SK-N-SH (cell line): Measurements from ENCODE around the gene FAM204A. TPM values are rescaled to one million over a fixed set of nuclear protein-coding genes. Genes with fewer than 3 reads are reported as not detected.

Experiments
- CTCF ChIA-PET: fragments of 300-600, 350-600 bp; formaldehyde crosslinking; extraction: SDS; loops from one replicate; lab custom pipeline; 2021; lab: Yijun Ruan, JAX
- POLR2A ChIA-PET: fragments of 350-600 bp; sonication (Branson Sonifier 250); formaldehyde crosslinking; extraction: SDS; loops from one replicate; lab custom pipeline; 2020; ENCODE audit warnings: antibody characterized with exemption, inconsistent platforms; lab: Yijun Ruan, JAX
- DNase-seq: peaks from one replicate; pipeline ENCODE4 v3.0.0; 2012
- H2AFZ ChIP-seq: fragments of 200-600 bp; sonication (generic); 2 replicates; pipeline ENCODE4 v1.8.1; 2016; ENCODE audit warnings: antibody characterized with exemption, mild to moderate bottlenecking, low read depth
- H3F3A ChIP-seq: fragments of 200-600 bp; sonication (generic); replicated peaks from 2 replicates; pipeline ENCODE3; 2016; ENCODE audit warnings: antibody characterized with exemption, mild to moderate bottlenecking; ENCODE audit not compliant: insufficient read depth
- H3K27ac ChIP-seq, 2 experiments: fragments of 200-500 bp in 1 of 2; fragments of 200-600 bp in 1 of 2; sonication (Bioruptor generic) in 1 of 2; sonication (generic), shearing (Covaris generic) in 1 of 2; 2 replicates each; pipeline versions ENCODE4 v1.5.1 to v1.6.1; 2014 to 2016; ENCODE audit warnings: low read depth in 2 of 2, inconsistent platforms in 1 of 2, low read length in 1 of 2, mild to moderate bottlenecking in 1 of 2, mixed read lengths in 1 of 2
- H3K27me3 ChIP-seq: fragments of 200-600 bp; sonication (generic), shearing (Covaris generic); 2 replicates; pipeline ENCODE4 v1.6.1; 2016; ENCODE audit warnings: mixed run types; ENCODE audit not compliant: insufficient read depth
- H3K36me3 ChIP-seq, 2 experiments: fragments of 200-500 bp in 1 of 2; fragments of 200-600 bp in 1 of 2; sonication (Bioruptor generic) in 1 of 2; sonication (generic) in 1 of 2; replicated peaks in 1 of 2; 2 replicates each; pipeline versions ENCODE3 to v1.5.1; 2014 to 2016; ENCODE audit warnings: low read length in 1 of 2, mild to moderate bottlenecking in 1 of 2; ENCODE audit not compliant: insufficient read depth in 2 of 2, control insufficient read depth in 1 of 2
- H3K4me1 ChIP-seq, 2 experiments: fragments of 200-500 bp in 1 of 2; fragments of 200-600 bp in 1 of 2; sonication (Bioruptor generic) in 1 of 2; sonication (generic), shearing (Covaris generic) in 1 of 2; 2 replicates each; pipeline versions ENCODE4 v1.5.1 to v1.6.1; 2014 to 2016; ENCODE audit warnings: low read depth in 1 of 2, low read length in 1 of 2, mixed run types in 1 of 2; ENCODE audit not compliant: insufficient read depth in 2 of 2, control insufficient read depth in 1 of 2
- H3K4me2 ChIP-seq: fragments of 200-600 bp; sonication (generic), shearing (Covaris generic); 2 replicates; pipeline ENCODE4 v1.6.1; 2017; ENCODE audit warnings: mixed run types
- H3K4me3 ChIP-seq, 2 experiments: fragments of 200-500 bp in 1 of 2; fragments of 200-600 bp in 1 of 2; sonication (Bioruptor generic) in 1 of 2; sonication (generic), shearing (Covaris generic) in 1 of 2; 2 replicates each; pipeline versions ENCODE4 v1.5.1 to v1.8.1; 2014 to 2016; ENCODE audit warnings: low read depth in 2 of 2, inconsistent platforms in 1 of 2, low read length in 1 of 2, mild to moderate bottlenecking in 1 of 2, mixed read lengths in 1 of 2, moderate library complexity in 1 of 2
- H3K79me2 ChIP-seq: fragments of 200-600 bp; sonication (generic); 2 replicates; pipeline ENCODE4 v1.8.1; 2017; ENCODE audit warnings: mild to moderate bottlenecking; ENCODE audit not compliant: insufficient read depth
- H3K9ac ChIP-seq: fragments of 200-600 bp; sonication (generic); 2 replicates; pipeline ENCODE4 v1.6.1; 2017; ENCODE audit warnings: mixed run types
- H3K9me2 ChIP-seq: fragments of 200-600 bp; sonication (generic); 2 replicates; pipeline ENCODE4 v1.6.1; 2017; ENCODE audit warnings: mixed run types
- H3K9me3 ChIP-seq: fragments of 200-600 bp; sonication (generic); 2 replicates; pipeline ENCODE4 v1.6.1; 2017; ENCODE audit warnings: mixed run types, mild to moderate bottlenecking, moderate library complexity
- H4K20me1 ChIP-seq: fragments of 200-600 bp; sonication (generic); 2 replicates; pipeline ENCODE4 v1.6.1; 2017; ENCODE audit warnings: mild to moderate bottlenecking, mixed run types; ENCODE audit not compliant: insufficient read depth
- CHD2 ChIP-seq: fragments of 150-350 bp; IDR thresholded peaks from 2 replicates; pipeline ENCODE4 v1.6.1; 2018; ENCODE audit warnings: low read length; ENCODE audit not compliant: partially characterized antibody
- EP300 ChIP-seq, 2 experiments: IDR thresholded peaks; 2 replicates each; pipeline versions ENCODE4 v1.4.0 to v1.6.1; 2012; ENCODE audit warnings: borderline replicate concordance in 1 of 2, low read depth in 1 of 2, low read length in 1 of 2
- EZH2phosphoT487 ChIP-seq: fragments of 200-600 bp; sonication (generic); IDR thresholded peaks from 2 replicates; pipeline ENCODE4 v1.6.1; 2017; ENCODE audit warnings: low read depth, mixed run types, mild to moderate bottlenecking, antibody characterized with exemption, moderate library complexity, borderline replicate concordance
- FOXM1 ChIP-seq: IDR thresholded peaks from 2 replicates; pipeline ENCODE4 v1.4.0; 2012; ENCODE audit warnings: low read depth, mild to moderate bottlenecking
- JUND ChIP-seq: IDR thresholded peaks from 2 replicates; pipeline ENCODE4 v1.4.0; 2012
- MEF2A ChIP-seq: IDR thresholded peaks from 2 replicates; pipeline ENCODE4 v1.4.0; 2012; ENCODE audit warnings: low read depth, borderline replicate concordance
- MXI1 ChIP-seq: IDR thresholded peaks from 2 replicates; pipeline ENCODE4 v1.6.1; 2012; ENCODE audit warnings: mild to moderate bottlenecking, low read depth, low read length, improper control_type of control experiment
- NFIC ChIP-seq: IDR thresholded peaks from 2 replicates; pipeline ENCODE4 v1.4.0; 2012; ENCODE audit warnings: borderline replicate concordance
- NRF1 ChIP-seq: IDR thresholded peaks from 2 replicates; pipeline ENCODE4 v1.6.1; 2012; ENCODE audit warnings: low read depth, mild to moderate bottlenecking, low read length
- POLR2AphosphoS5 ChIP-seq: IDR thresholded peaks from 2 replicates; pipeline ENCODE4 v1.6.1; 2012; ENCODE audit warnings: low read depth, low read length
- REST ChIP-seq: IDR thresholded peaks from 2 replicates; pipeline ENCODE4 v1.6.1; 2012; ENCODE audit warnings: mild to moderate bottlenecking, low read depth, low read length, moderate library complexity
- RXRA ChIP-seq: IDR thresholded peaks from 2 replicates; pipeline ENCODE4 v1.4.0; 2012; ENCODE audit warnings: low read depth, mild to moderate bottlenecking, borderline replicate concordance
- SIN3A ChIP-seq: IDR thresholded peaks from 2 replicates; pipeline ENCODE4 v1.6.1; 2012; ENCODE audit warnings: low read depth, mild to moderate bottlenecking, low read length, moderate library complexity, borderline replicate concordance
- SMC3 ChIP-seq: IDR thresholded peaks from 2 replicates; pipeline ENCODE4 v1.6.1; 2012; ENCODE audit warnings: low read depth, low read length, improper control_type of control experiment
- TAF1 ChIP-seq: IDR thresholded peaks from 2 replicates; pipeline ENCODE4 v1.6.1; 2012; ENCODE audit warnings: low read depth, mild to moderate bottlenecking, low read length, moderate library complexity, borderline replicate concordance
- USF2 ChIP-seq: fragments of 150-350 bp; IDR thresholded peaks from 2 replicates; pipeline ENCODE4 v1.6.1; 2017; ENCODE audit warnings: antibody characterized with exemption, low read length, low read depth, borderline replicate concordance
- YY1 ChIP-seq: IDR thresholded peaks from 2 replicates; pipeline ENCODE4 v1.4.0; 2012; ENCODE audit warnings: low read depth, mild to moderate bottlenecking
- ZBTB33 ChIP-seq: IDR thresholded peaks from 2 replicates; pipeline ENCODE4 v1.4.0; 2012; ENCODE audit warnings: low read depth, borderline replicate concordance
- WGBS: methylation state at CpG from one replicate; pipeline ENCODE4 v1.1.6; 2017; ENCODE audit warnings: low lambda C conversion rate; 5-methylcytosine and 5-hydroxymethylcytosine counted together
- polyA plus RNA-seq, 3 experiments: library from polyadenylated mRNA; depleted of rRNA; stranded (reverse); fragments of >200 nt; gene quantifications; 2 replicates each; pipeline ENCODE4 v1.2.3, GENCODE V29; 2012

Gene FAM204A
- polyA plus RNA-seq, 1 of the 3 experiments (the other 2 are of a cell fraction): 10.8 TPM

- no peaks in the 10 kb centered on the region; the same call in 1 of the 2 replicates for H3K27me3 ChIP-seq
- H3K9me3 ChIP-seq: no peaks in the 10 kb centered on the region
- no peak overlapping the region for H3K4me2 ChIP-seq
- H4K20me1 ChIP-seq: no peaks in the 10 kb centered on the region
- H2AFZ ChIP-seq: no peak overlapping the region
- POLR2A ChIA-PET: no interaction called here
- no peak overlapping the region for H3K9ac ChIP-seq
- WGBS: 36% methylated on average over 7 of the region's 7 CpGs
- H3K79me2 ChIP-seq: no peaks in the 10 kb centered on the region
- no peak overlapping the region for H3K4me3 ChIP-seq
- no peak for DNase-seq
- CTCF ChIA-PET: interaction anchor here (1.0 to 1.3 kb wide), 4 partner anchors 13 to 717 kb away, joined by 3 to 9 read pairs (median 3); no protein-coding TSS in a partner anchor
- no peaks in the 10 kb centered on the region for H3F3A ChIP-seq
- H3K4me1 ChIP-seq: peaks cover 0 to 22% of the 10 kb centered on the region in 2 experiments; a peak in 2 of 4 replicates
- H3K9me2 ChIP-seq: no peaks in the 10 kb centered on the region
- TF ChIP-seq POLR2AphosphoS5 (no peak), EP300 (IDR thresholded peaks at IDR 0.05; ENCODE audit: borderline replicate concordance in 1 of 2, low read depth in 1 of 2, low read length in 1 of 2) (no peak), MXI1 (no peak), SIN3A (no peak), ZBTB33 (no peak), JUND (no peak), MEF2A (no peak), SMC3 (no peak), YY1 (no peak), REST (no peak), FOXM1 (no peak), NFIC (no peak), TAF1 (no peak), RXRA (no peak), EZH2phosphoT487 (no peak), USF2 (no peak), CHD2 (no peak), NRF1 (no peak)
- TF ChIP-seq, all 33 proteins: peak for 0
- Histone ChIP-seq H3K36me3 (no peaks in the 10 kb centered on the region), H3K27ac (no peak overlapping the region)
These were observed 88.7 kb downstream of the FAM204A start for GRCh38 chr10:118253397-118253796.
